Caki2 (cell line): ENCODE data around the gene KCNC4. TPM values are rescaled to one million over a fixed set of nuclear protein-coding genes. Genes with fewer than 3 reads are reported as not detected.

Source experiments
- DNase-seq: peaks from one replicate; pipeline ENCODE4 v3.0.0-alpha.2; 2015; ENCODE audit warnings: low read depth
- in situ Hi-C: cut with HindIII; loops from 2 replicates; pipeline ENCODE4 v1.10.0; 2016; ENCODE audit warnings: low sequenced_read_pairs, low pct_unique_long_range_greater_than_20kb, mixed read lengths
- total RNA-seq: library from RNA; depleted of rRNA; stranded (reverse); fragments of >200 nt; shearing (Covaris generic); gene quantifications from 2 replicates; pipeline ENCODE4 v1.2.3, GENCODE V29; 2014; ENCODE audit warnings: low replicate concordance

The KCNC4 gene
- total RNA-seq, 1 experiment from 2014 or later: 4.9 TPM

DNA sequence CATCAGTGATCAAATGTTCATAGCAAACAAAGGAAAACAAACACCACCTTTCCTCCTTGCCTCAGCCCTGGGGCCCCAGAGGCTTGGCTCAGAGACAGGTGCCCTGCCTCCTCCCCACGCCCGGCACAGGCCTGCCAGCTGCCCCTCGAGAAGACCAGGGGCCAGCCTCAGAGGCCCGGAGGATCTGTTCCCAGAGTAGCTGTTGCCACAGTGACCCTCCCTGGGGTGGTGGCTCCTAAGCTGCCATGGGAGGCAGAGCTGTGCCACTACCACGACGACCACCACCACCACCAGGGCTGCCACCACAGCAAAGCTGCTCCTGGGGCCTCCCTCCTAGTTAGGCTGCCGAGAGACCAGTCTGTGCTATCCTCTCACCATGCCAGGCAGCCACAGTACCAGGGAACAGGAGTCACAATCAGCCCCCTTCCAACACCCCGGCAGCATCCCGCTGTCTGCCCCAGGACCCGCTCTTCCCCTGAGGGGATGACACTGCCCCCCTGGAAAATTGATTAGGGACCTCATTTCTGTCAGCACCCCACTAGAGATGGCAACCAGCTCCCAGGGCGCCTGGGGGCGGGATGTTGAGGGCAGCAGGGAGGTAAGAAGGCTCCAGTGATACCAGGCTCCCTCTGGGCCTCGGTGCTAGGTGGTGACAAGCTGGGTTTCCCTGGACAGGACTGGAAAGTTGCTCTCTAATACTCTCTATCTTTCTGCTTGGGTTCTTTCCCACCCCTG, 30.5 kb downstream of the KCNC4 start:
- in situ Hi-C loops: no loop called here

GRCh38 chr1:110241516-110241915, 31.4 kb downstream of the KCNC4 start:
- in situ Hi-C loops: no loop called here
- no peak for DNase-seq

More for the DNA sequence above, 30.5 kb downstream of the KCNC4 start:
- DNase-seq: no peak

- in situ Hi-C loops: no loop called here
- no peak for DNase-seq
These were observed 31.9 kb downstream of the KCNC4 start for GRCh38 chr1:110242062-110242461.

- DNase-seq: no peak
- in situ Hi-C loops: no loop called here
These were observed 32.6 kb downstream of the KCNC4 start for GRCh38 chr1:110242731-110243130.

DNA sequence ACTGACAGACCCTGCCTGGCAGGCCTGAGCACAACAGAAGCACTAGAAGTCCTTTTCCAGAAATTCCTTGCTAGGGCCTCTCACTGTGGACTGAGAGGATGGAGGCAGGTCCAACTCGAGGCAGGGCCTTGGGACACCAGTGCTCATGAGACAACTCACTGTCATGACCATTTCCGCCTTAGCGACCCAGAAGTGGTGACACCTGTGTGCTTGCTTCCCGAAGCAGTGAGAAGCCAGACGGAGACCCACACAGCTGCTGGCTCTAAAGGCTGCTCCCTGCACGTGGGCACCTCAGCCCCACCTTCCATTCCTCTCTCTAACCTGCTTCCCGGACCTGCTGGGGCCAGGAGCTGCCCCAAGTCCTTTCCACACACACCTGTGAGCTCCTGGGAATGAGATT, 33.0 kb downstream of the KCNC4 start:
- DNase-seq: no peak
- in situ Hi-C loops: no loop called here

DNA sequence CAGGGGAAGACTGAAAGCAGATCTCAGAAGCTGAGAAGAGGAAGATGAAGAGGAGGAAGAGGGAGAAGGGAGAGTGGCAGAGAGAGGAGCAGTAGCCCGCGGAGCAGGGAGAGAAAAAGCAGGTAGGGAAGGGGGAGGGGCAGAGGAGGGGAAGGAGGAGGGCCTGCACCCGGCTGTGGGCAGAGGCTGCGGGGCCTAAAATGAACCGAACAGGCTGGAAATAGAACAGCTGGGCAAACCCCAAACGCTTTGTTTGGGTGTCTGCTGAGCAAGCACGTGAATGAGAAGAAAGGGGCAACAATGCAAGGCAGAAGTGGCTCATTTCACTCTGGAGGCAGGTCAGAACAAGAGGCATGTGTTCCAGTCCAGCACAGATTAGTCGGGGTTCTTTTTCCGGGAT, 33.5 kb downstream of the KCNC4 start:
- in situ Hi-C loops: no loop called here
- DNase-seq: no peak

- in situ Hi-C loops: no loop called here
- no peak for DNase-seq
These were observed 35.9 kb downstream of the KCNC4 start for GRCh38 chr1:110245876-110246620.

DNA sequence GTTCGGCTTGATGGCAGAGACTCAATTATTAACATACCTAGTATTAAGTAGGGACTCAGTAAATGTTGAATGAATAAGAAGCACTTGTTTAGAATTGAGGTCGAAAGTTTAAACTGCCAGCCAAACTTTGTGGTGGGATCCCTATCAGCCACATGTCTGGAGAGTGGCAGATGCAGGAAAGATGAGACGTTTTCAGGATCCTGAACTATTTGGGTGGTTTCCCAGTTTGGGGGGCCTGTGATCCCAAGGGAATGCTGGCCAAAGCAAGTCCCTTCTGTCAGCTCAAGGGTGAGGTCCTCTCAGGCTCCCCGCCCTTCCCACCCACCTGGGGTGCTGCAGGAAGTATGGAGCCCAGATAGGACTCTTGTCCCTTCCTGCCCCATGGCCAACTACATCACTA, 38.6 kb downstream of the KCNC4 start:
- in situ Hi-C loops: no loop called here
- DNase-seq: no peak

DNA sequence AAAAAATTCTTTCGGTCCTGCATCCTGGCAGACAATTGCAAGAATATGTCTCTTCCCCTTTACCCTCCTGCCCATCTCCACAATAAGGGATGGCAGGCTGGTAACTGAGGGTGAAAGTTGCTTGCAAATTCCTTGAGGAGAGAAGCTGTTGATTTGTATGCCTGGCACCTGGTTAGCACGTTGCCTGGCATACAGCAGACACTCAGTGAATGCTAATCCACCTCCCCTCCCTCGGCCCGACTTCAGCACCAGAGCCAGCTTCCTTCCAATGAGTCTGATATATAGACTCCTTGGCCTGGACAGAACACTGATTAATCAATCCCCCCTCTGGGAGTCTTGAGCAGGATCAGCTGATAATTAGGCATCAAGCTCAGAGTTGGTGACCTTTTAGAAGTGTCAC, 39.1 kb downstream of the KCNC4 start:
- in situ Hi-C loops: no loop called here

DNA sequence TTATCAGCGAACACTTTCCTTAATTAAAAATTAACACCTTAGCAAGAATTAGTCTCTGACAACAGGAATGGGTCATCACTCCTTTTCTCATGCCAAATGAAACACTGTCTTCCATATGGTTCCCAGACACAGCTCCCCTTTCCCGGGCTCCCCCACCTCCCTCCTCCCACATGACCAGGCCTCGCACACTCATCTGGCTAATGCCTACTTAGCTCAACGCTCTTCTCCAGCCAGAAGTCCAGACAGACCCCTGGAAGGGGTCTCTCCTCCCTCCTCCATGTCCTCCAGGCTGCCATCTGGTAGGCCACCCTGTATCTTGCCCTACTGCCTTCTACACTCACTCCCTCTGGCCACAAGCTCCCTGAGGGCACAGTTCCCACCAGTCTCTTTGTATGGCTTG, 39.9 kb downstream of the KCNC4 start:
- DNase-seq: no peak

More for the DNA sequence above, 39.1 kb downstream of the KCNC4 start:
- no peak for DNase-seq

DNA sequence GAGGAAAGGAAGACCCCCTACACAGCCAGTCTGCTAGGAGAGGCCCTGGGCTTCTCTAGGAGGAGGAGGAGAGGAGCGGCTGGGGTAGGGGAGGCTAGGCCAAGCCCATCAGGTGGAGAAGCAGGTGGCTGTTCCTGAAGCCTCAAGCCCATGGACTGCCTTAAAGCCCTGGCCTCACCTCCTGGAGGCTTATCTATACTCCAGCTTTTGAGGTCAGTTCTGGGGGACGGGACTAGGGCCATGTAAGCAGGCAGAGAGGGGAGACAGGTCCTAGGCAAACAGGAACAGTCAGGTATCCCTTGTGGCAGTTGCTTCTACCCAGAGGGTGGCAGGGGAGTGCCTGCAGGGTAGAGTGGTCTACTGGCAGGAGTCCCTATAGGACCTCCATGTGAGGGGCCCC, 40.6 kb downstream of the KCNC4 start:
- DNase-seq: no peak
- in situ Hi-C loops: no loop called here

More for the DNA sequence above, 39.9 kb downstream of the KCNC4 start:
- in situ Hi-C loops: no loop called here

DNA sequence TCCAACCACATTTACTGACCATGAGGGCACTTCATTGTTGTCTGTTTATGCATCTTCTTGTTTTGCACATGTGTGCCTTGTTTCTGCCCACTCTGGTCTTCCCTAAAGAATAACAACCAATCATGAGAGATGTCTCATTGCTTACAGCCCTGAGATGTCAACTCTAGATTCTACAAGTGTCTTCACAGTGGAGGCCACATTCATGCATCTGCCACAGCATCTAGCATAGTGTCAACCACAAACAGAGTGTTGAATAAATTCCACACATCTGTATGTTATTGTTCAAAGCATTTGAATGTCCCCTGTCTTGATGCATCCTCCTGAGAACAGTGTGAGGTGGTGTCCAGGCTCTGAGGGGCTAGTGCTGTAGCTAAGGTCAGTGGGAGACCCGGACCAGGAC, 43.1 kb downstream of the KCNC4 start:
- in situ Hi-C loops: no loop called here
- DNase-seq: no peak

DNA sequence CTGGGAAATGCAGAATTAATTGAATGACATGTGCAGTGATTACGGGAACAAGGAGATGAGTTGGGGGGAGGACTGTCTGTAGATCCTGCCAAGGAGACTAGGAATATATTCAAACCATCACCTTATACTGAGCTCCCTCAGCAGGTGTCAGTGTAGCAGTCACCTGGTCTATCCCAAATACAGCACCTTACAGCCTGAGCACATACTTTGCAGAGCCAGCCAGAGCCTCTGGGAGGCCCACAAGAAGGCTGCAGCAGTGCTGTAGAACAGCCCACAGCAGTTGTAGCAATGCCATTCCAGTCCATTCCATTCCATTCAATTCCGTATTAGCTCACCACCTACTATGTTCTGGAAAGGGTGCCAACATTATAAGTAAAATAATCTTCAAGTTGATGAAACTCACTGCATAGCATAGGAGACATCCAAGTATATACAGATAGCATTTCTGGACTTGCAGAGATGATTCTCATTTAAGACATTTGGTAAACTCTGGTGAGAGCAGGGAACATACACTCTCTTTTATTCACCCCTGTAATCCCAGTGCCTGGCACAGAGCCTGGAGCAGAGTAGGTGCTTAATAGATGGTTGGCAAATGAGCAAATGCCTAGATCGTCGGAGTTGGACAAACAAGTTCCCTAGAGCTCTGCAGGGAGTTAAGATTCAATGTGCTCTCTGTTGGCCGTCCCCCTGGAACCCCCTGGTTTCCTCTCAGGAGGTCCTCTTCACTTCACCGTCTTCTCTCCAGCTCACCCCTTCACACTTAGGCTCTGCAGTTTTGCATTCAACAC, 44.7 kb downstream of the KCNC4 start:
- DNase-seq: no peak
- in situ Hi-C loops: no loop called here

GRCh38 chr1:110255392-110255787, 45.3 kb downstream of the KCNC4 start:
- DNase-seq: no peak
- in situ Hi-C loops: no loop called here

GRCh38 chr1:110258734-110259133, 48.6 kb downstream of the KCNC4 start:
- in situ Hi-C loops: no loop called here
- DNase-seq: no peak

DNA sequence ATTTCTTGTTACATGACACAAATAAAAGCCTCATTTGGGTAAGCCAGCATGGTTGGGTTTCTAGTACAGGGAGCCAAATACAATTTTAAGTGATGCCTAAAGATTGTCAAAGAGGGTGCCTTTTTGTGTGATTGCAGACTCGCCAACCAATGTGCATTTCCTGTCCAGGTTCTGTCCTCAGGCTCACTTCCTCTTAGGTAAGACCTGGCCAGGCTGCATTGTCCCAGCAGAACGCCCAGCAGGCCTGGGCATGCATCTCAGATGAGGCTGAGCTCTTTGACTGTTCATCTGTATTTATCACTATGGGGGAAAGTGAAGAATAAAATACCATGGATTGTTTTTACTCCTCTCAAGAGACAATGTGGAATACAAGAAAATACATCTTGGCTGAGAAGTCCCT, 49.7 kb downstream of the KCNC4 start:
- no peak for DNase-seq
- in situ Hi-C loops: no loop called here
